Measurements from ENCODE around the gene AP4B1. TPM values are rescaled to one million over a fixed set of nuclear protein-coding genes. Genes with fewer than 3 reads are reported as not detected.
"Not testable (repeated sequence)": the region's sequence is repeated elsewhere in the genome, so short reads cannot be mapped to it uniquely, and the experiment has no call there.

Gene AP4B1
- total and polyA plus RNA-seq, 2 experiments from 2014 or later: 9.8 to 11.1 TPM

DNA sequence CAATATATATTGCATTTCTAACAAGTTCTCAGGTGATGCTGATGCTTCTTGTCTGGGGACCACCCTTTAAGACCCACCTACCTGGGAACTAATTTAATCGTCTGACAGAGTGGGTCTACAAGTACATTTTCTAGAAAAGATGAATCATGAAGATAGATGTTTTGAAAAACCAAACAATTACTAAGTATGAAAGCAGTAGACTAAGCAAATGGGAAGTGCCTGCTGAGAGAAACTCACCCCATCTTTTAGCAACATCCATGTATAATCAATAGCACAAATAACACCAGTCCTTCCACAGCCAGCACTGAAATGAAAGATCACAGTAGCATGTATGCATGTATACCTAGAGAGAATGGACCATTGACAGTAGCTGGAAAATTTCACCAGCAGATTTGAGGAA, 50.4 kb downstream of the AP4B1 start:
- H2AFZ ChIP-seq: no peak overlapping the region
- H3K36me3 ChIP-seq (replicated peaks; ENCODE audit: insufficient read depth, low read depth): no peaks in the 10 kb centered on the region
- H4K20me1 ChIP-seq (ENCODE audit: insufficient read depth, poor library complexity, severe bottlenecking): no peaks in the 10 kb centered on the region
- no peaks in the 10 kb centered on the region for H3K27me3 ChIP-seq
- H3K4me3 ChIP-seq: no peak overlapping the region
- H3K9me2 ChIP-seq (replicated peaks; ENCODE audit: insufficient read depth): no peaks in the 10 kb centered on the region
- H3K79me2 ChIP-seq: no peaks in the 10 kb centered on the region
- DNase-seq (ENCODE audit: low spot score): no peak
- H3K4me2 ChIP-seq: no peak overlapping the region
- H3K9me3 ChIP-seq (ENCODE audit: low read depth): no peaks in the 10 kb centered on the region
- WGBS (ENCODE audit: low lambda C conversion rate, missing lambda C conversion rate): 48% methylated on average over 1 of the region's 1 CpG
- TF ChIP-seq EZH2 (IDR thresholded peaks at IDR 0.05; ENCODE audit: borderline replicate concordance) (no peak), EZH2phosphoT487 (IDR thresholded peaks at IDR 0.05; ENCODE audit: low read depth, severe bottlenecking, unreplicated experiment) (no peak)
- TF ChIP-seq, protein P1, sequence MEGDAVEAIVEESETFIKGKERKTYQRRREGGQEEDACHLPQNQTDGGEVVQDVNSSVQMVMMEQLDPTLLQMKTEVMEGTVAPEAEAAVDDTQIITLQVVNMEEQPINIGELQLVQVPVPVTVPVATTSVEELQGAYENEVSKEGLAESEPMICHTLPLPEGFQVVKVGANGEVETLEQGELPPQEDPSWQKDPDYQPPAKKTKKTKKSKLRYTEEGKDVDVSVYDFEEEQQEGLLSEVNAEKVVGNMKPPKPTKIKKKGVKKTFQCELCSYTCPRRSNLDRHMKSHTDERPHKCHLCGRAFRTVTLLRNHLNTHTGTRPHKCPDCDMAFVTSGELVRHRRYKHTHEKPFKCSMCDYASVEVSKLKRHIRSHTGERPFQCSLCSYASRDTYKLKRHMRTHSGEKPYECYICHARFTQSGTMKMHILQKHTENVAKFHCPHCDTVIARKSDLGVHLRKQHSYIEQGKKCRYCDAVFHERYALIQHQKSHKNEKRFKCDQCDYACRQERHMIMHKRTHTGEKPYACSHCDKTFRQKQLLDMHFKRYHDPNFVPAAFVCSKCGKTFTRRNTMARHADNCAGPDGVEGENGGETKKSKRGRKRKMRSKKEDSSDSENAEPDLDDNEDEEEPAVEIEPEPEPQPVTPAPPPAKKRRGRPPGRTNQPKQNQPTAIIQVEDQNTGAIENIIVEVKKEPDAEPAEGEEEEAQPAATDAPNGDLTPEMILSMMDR (IDR thresholded peaks at IDR 0.05; ENCODE audit: poor library complexity): no peak
- H3K4me1 ChIP-seq (ENCODE audit: insufficient read depth): no peaks in the 10 kb centered on the region
- H3K27ac ChIP-seq: no peak overlapping the region

DNA sequence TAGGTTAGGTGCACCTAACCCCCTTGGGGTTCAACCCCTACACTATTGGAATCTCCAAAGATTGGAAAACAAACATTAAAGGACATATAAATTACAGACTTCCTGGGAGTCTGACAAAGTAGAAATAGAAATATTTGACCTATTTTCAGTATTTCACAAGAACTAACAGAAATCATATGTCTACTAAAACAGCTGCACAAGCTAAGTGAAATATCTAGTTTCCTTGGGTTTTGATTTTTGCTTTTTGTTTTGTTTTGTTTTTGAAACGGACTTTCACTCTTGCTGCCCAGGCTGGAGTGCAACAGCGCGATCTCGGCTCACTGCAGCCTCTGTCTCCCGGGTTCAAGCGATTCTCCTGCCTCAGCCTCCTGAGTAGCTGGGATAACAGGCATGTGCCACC, 51.9 kb downstream of the AP4B1 start:
- H3K4me2 ChIP-seq; H3K4me3 ChIP-seq; H3K9me3 ChIP-seq (ENCODE audit: low read depth); DNase-seq (ENCODE audit: low spot score); H3K79me2 ChIP-seq; H3K27ac ChIP-seq; H3K27me3 ChIP-seq; H3K9me2 ChIP-seq (replicated peaks; ENCODE audit: insufficient read depth); H4K20me1 ChIP-seq (ENCODE audit: insufficient read depth, poor library complexity, severe bottlenecking); H3K4me1 ChIP-seq (ENCODE audit: insufficient read depth); H2AFZ ChIP-seq; H3K36me3 ChIP-seq (replicated peaks; ENCODE audit: insufficient read depth, low read depth): not testable (repeated sequence)
- WGBS (ENCODE audit: low lambda C conversion rate, missing lambda C conversion rate): 98% methylated on average over 6 of the region's 6 CpGs

DNA sequence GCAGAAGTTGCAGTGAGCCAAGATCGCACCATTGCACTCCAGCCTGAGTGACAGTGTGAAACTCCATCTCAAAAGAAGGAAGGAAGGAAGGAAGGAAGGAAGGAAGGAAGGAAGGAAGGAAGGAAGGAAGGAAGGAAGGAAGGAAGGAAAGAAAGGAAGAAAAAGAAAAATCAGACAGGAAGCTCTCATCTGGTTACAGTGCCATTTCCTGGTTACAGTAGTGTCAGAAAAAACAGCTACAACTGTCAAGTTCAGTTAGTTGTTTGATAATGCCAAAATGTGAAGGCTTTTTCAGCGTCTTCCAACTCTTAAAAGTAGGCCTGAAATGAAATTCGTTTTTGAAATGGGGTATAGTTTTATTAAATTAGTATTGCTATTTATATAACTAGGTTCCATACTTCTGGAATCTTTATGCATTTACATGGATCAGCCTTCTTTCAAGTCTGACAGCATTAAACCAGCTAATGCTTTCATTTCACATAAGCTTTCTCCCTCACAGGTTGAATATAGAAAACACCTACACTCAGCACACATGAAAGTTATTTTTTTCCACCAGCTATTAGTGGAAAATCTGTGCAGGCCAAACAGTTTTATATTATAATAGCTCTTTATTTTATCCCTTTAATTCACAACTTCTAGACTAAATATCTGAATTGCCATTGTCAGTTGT, 54.3 kb downstream of the AP4B1 start:
- no peaks in the 10 kb centered on the region for H3K36me3 ChIP-seq (replicated peaks; ENCODE audit: insufficient read depth, low read depth)
- TF ChIP-seq EZH2phosphoT487 (IDR thresholded peaks at IDR 0.05; ENCODE audit: low read depth, severe bottlenecking, unreplicated experiment) (no peak), EZH2 (IDR thresholded peaks at IDR 0.05; ENCODE audit: borderline replicate concordance) (no peak)
- H3K9me3 ChIP-seq (ENCODE audit: low read depth): no peaks in the 10 kb centered on the region
- no peak for DNase-seq (ENCODE audit: low spot score)
- no peak overlapping the region for H3K4me3 ChIP-seq
- H3K9me2 ChIP-seq (replicated peaks; ENCODE audit: insufficient read depth): no peaks in the 10 kb centered on the region
- H3K27me3 ChIP-seq: no peaks in the 10 kb centered on the region
- H3K79me2 ChIP-seq: no peaks in the 10 kb centered on the region
- no peaks in the 10 kb centered on the region for H4K20me1 ChIP-seq (ENCODE audit: insufficient read depth, poor library complexity, severe bottlenecking)
- H3K4me2 ChIP-seq: no peak overlapping the region
- no peak overlapping the region for H2AFZ ChIP-seq
- 85% methylated on average over 3 of the region's 3 CpGs for WGBS (ENCODE audit: low lambda C conversion rate, missing lambda C conversion rate)
- no peaks in the 10 kb centered on the region for H3K4me1 ChIP-seq (ENCODE audit: insufficient read depth)
- no peak overlapping the region for H3K27ac ChIP-seq

DNA sequence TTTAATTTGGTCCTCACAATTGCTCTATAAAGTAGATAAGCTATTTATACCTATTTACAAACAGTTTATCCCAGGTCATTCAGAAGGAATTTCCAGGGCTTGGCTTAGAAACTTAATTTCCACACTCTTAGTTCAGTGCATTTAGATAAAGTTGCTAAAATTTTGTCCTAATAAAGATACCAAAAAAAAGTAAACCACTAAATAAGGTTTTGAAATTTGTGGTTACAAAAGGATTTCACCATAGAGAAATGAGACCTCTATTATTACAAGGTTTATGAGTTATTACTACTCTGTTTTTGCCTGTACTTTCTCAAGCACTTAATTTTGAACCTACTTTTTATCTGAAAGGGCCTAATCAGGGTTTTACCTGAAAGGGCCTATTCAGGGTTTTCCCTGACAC, 55.5 kb downstream of the AP4B1 start:
- no peak for DNase-seq (ENCODE audit: low spot score)
- no peaks in the 10 kb centered on the region for H3K27me3 ChIP-seq
- no peak overlapping the region for H3K4me3 ChIP-seq
- H3K9me2 ChIP-seq (replicated peaks; ENCODE audit: insufficient read depth): no peaks in the 10 kb centered on the region
- H3K27ac ChIP-seq: no peak overlapping the region
- H3K36me3 ChIP-seq (replicated peaks; ENCODE audit: insufficient read depth, low read depth): no peaks in the 10 kb centered on the region
- H3K4me1 ChIP-seq (ENCODE audit: insufficient read depth): no peaks in the 10 kb centered on the region
- H3K9me3 ChIP-seq (ENCODE audit: low read depth): no peaks in the 10 kb centered on the region
- no peak overlapping the region for H3K4me2 ChIP-seq
- no peak overlapping the region for H2AFZ ChIP-seq
- no peaks in the 10 kb centered on the region for H4K20me1 ChIP-seq (ENCODE audit: insufficient read depth, poor library complexity, severe bottlenecking)
- H3K79me2 ChIP-seq: no peaks in the 10 kb centered on the region
- TF ChIP-seq EZH2 (IDR thresholded peaks at IDR 0.05; ENCODE audit: borderline replicate concordance) (no peak), EZH2phosphoT487 (IDR thresholded peaks at IDR 0.05; ENCODE audit: low read depth, severe bottlenecking, unreplicated experiment) (no peak)
- TF ChIP-seq, protein P1 (IDR thresholded peaks at IDR 0.05; ENCODE audit: poor library complexity): no peak
